ENCODE measurements around the gene CCDC9. TPM values are rescaled to one million over a fixed set of nuclear protein-coding genes. Genes with fewer than 3 reads are reported as not detected.

CCDC9 gene
- total RNA-seq, result 10 to 100 TPM; 42.8 to 58.4 TPM

DNA sequence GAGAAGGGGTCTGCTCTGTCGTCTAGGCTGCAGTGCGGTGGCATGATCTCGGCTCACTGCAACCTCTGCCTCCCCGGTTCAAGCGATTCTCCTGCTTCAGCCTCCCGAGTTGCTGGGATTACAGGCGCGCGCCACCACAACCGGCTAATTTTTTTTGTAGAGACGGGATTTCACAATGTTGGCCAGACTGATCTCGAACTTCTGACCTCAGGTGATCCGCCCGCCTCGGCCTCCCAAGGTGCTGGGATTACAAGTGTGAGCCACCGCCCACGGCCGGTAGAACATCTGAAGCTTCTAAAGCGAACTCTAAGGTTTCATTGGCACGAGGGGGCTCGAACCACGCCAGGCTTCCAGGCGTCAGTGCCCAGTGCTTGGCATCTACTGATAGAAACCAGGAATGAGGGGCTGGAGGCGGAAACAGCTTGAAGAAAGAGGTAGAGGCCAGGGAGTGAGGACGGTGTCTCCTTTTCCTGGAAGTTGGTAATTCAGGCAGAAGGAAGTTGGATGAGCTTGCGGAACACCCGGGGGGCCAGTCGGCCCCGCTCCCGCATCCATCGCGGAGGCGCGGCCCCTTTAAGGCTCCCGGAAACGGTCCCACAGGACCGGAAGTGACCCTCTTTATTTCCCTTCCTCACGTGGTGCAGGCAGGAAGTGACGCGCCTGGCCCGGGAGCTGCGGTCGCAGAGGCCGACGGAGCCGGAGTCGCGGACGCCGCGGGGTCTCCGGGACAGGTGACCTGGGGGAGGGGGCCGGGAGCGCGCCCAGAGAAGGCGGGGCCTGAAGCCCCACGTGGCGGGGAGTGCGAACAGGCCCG is at the start of gene CCDC9:
Gene CCDC9 (plus strand): TSS at position 647 of the 814 bp plus-strand sequence. CDS start 1,876 bp downstream, outside the sequence.
- Mint-ChIP-seq H3K4me3 (peak within 1 kb of the TSS; percentile 97), H3K27me3 (no peaks in the 10 kb centered on the region), H3K27ac (peak within 1 kb of the TSS; percentile 89 to 96), H3K9me3 (no peaks in the 10 kb centered on the region), H3K4me1 (ENCODE audit: low read depth in 2 of 2) (peaks cover 37% of the 10 kb centered on the region in 2 donors), H3K36me3 (peaks cover 16% of the 10 kb centered on the region)
- ATAC-seq (peak; percentile 75 to 77), DNase-seq (ENCODE audit: low spot score) (peak; percentile 96)

GRCh38 chr19:47209319-47210179 is 46.8 kb upstream of the CCDC9 start:
- no peak overlapping the region for H3K27ac Mint-ChIP-seq
- H3K36me3 Mint-ChIP-seq, result peaks cover 30% of the 10 kb centered on the region
- H3K27me3 Mint-ChIP-seq, result no peaks in the 10 kb centered on the region
- H3K9me3 Mint-ChIP-seq, result no peaks in the 10 kb centered on the region
- H3K4me1 Mint-ChIP-seq (ENCODE audit: low read depth in 2 of 2), result peaks cover 6 to 8% of the 10 kb centered on the region in 2 donors
- DNase-seq (ENCODE audit: low spot score), result peak; percentile 44
- no peak overlapping the region for H3K4me3 Mint-ChIP-seq
- ATAC-seq, result no peak

GRCh38 chr19:47210180-47210490 is 46.2 kb upstream of the CCDC9 start:
- peaks cover 24% of the 10 kb centered on the region for H3K36me3 Mint-ChIP-seq
- peak overlapping the region; percentile 88 to 96 for H3K27ac Mint-ChIP-seq
- no peaks in the 10 kb centered on the region for H3K27me3 Mint-ChIP-seq
- no peak for DNase-seq (ENCODE audit: low spot score)
- no peaks in the 10 kb centered on the region for H3K9me3 Mint-ChIP-seq
- ATAC-seq, result no peak
- H3K4me3 Mint-ChIP-seq, result no peak overlapping the region
- H3K4me1 Mint-ChIP-seq (ENCODE audit: low read depth in 2 of 2), result peaks cover 6 to 8% of the 10 kb centered on the region in 2 donors

- H3K4me1 Mint-ChIP-seq (ENCODE audit: low read depth in 2 of 2), result peaks cover 8% of the 10 kb centered on the region in 2 donors
- DNase-seq (ENCODE audit: low spot score) (peak; percentile 78), ATAC-seq (peak; percentile 81 to 82)
- peak overlapping the region; percentile 28 for H3K4me3 Mint-ChIP-seq
- peak overlapping the region; percentile 88 to 96 for H3K27ac Mint-ChIP-seq
- H3K9me3 Mint-ChIP-seq, result no peaks in the 10 kb centered on the region
- H3K36me3 Mint-ChIP-seq, result peaks cover 20% of the 10 kb centered on the region
- H3K27me3 Mint-ChIP-seq, result no peaks in the 10 kb centered on the region
Measured at GRCh38 chr19:47210689-47211316, 45.5 kb upstream of the CCDC9 start.

- peaks cover 4% of the 10 kb centered on the region for H3K36me3 Mint-ChIP-seq
- H3K9me3 Mint-ChIP-seq, result no peaks in the 10 kb centered on the region
- H3K4me3 Mint-ChIP-seq, result no peak overlapping the region
- H3K4me1 Mint-ChIP-seq (ENCODE audit: low read depth in 2 of 2), result peaks cover 5 to 6% of the 10 kb centered on the region in 2 donors
- no peaks in the 10 kb centered on the region for H3K27me3 Mint-ChIP-seq
- no peak overlapping the region for H3K27ac Mint-ChIP-seq
- ATAC-seq (no peak), DNase-seq (ENCODE audit: low spot score) (no peak)
Measured at GRCh38 chr19:47215581-47215980, 40.7 kb upstream of the CCDC9 start.

DNA sequence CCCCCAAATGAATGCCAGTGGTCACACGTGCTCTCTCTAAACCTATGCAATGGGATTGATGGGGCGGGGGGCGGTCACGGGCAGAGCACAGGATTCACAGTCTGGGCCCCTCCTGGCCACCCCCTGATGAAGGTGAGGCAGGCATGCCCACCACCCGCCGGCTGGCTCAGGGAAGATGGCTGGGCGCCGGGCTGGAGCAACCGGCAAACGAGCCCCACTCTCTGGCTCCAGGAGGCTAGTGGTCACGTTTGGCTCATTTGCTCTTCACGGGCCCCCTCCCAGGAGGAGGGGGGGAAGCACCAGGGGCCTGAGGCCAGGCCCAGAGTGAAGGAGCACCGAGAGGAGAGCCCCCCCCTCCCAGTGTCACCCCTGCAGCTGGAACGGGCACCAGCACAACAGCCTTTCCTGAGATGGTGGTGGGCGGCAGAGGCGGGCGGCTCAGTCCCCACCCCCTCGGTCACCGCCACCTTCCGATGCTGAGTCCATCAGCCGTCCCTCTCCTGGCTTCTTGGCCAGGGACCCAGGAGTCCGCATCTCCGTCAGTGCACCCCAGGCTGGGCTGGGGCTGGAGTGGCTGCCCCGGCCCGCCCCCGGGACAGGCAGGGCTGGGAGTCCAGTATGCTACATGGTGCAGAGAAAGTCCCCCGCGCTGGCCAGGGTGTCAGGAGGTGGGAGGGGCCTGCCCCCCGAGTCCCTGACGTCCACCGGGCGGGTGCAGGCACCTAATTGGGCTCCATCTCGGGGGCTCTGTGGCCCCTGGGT is 35.1 kb upstream of the CCDC9 start:
- H3K27me3 Mint-ChIP-seq, result no peaks in the 10 kb centered on the region
- no peaks in the 10 kb centered on the region for H3K36me3 Mint-ChIP-seq
- peaks cover 5 to 6% of the 10 kb centered on the region in 2 donors for H3K4me1 Mint-ChIP-seq (ENCODE audit: low read depth in 2 of 2)
- H3K4me3 Mint-ChIP-seq, result no peak overlapping the region
- no peak for ATAC-seq
- peak; percentile 25 for DNase-seq (ENCODE audit: low spot score)
- no peaks in the 10 kb centered on the region for H3K9me3 Mint-ChIP-seq
- no peak overlapping the region for H3K27ac Mint-ChIP-seq

DNA sequence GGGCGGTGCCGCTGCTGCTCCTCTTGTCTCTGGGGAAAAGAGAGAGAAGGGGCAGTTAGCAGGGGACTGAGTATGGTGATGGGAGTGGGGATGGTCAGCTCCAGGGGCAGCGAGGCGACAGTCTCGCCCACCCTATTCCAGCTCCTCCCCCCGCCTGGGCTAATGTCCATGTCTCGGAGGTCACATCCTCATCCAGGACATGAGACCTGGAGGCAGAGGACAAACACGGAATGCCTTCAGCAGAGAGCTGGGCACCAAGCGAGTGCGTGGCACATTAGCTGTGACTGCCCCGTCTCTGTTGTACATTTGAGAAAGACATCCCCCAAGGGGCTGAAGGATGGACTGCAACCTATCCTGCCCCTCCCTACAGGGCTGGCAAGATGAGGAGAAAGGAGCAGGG is 34.4 kb upstream of the CCDC9 start:
- Mint-ChIP-seq H3K27me3 (no peaks in the 10 kb centered on the region), H3K4me1 (ENCODE audit: low read depth in 2 of 2) (peaks cover 7 to 9% of the 10 kb centered on the region in 2 donors), H3K27ac (no peak overlapping the region), H3K9me3 (no peaks in the 10 kb centered on the region), H3K36me3 (no peaks in the 10 kb centered on the region), H3K4me3 (no peak overlapping the region)
- ATAC-seq (no peak), DNase-seq (ENCODE audit: low spot score) (no peak)

DNA sequence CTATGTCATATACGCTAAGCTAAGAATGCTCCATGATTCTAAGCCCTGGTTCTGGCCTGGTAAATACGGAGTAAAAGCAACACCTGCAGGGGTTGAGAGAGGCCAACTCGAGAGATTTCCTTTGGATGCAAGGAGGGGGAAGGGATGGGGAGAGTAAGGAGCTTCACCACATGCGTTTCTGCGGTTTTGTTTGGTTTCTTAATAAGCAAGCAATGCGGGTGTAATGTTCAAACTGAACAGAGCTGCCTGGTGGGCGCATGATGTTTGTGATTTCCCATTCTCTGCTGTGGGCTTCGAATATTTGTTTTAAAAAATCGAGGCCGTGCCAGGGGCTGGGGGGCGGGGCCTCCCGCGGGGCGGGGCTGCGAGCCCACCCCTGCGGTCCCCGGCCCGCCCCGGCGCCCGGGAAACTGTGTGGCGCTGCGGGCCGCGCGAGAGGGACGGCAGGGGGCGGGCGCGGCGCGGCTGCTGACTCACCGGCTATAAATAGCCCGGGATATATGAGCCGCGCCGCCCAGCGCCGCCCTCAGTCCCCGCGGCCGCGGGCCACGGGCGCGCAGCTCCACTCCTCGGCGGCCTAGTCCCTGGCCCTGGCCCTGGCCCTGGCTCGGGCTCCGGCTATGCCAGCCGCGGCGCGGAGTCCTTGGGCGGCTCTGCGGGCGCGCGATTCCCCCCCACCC is 30.4 kb upstream of the CCDC9 start:
- DNase-seq (ENCODE audit: low spot score), result peak; percentile 94
- Mint-ChIP-seq H3K36me3 (no peaks in the 10 kb centered on the region), H3K27ac (peak overlapping the region; percentile 71 to 78), H3K4me3 (peak overlapping the region; percentile 78), H3K4me1 (ENCODE audit: low read depth in 2 of 2) (peaks cover 10 to 15% of the 10 kb centered on the region in 2 donors), H3K9me3 (no peaks in the 10 kb centered on the region), H3K27me3 (no peaks in the 10 kb centered on the region)
- ATAC-seq, result peak; percentile 84 to 86

DNA sequence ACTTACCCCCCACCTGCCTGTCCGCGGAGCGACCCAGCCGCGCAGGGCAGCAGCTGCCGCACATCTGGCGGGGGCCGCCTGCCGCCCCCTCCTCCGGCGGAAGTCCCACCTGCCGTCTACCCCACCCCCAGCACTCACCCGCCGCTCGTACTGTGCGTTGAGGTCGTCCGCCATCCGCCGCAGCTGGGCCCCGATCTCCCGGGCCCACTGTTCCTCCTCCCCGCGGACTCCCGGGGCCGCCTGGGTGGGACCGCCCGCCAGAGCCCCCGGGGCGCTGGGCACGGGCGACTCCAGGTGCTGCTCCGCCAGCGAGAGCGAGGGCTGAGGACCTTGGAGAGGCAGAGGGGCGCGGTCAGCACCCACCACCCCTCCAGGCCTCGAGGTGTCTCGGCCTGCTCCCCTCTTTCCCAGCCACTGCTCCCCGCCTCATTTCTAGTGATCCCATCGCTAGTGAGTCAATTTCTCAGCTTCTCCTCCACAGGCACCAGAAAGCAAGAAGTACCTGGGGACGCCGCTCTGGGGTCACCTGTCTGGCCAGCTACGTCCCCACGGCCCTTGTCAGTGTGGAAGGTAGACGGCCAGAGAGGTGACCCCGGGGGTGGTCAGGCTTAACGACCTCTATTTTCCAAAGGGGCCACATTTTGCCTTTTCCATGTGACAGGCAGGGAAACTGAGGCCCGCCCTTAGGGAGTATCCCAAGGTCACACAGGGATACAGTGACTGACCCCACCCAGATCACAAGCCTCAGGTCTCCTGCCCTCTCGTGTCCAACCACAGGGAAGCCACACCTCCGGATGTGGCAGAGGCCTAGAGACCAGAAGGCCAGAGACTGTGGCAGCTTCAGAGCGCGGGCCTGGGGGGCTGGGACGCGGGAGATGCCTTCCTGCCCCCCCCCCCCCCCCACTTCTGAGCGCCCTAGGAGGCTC is 29.6 kb upstream of the CCDC9 start:
- H3K9me3 Mint-ChIP-seq, result no peaks in the 10 kb centered on the region
- ATAC-seq (peak; percentile 48 to 52), DNase-seq (ENCODE audit: low spot score) (peak; percentile 93)
- peaks cover 14 to 20% of the 10 kb centered on the region in 2 donors for H3K4me1 Mint-ChIP-seq (ENCODE audit: low read depth in 2 of 2)
- H3K4me3 Mint-ChIP-seq, result peak overlapping the region; percentile 78
- no peaks in the 10 kb centered on the region for H3K27me3 Mint-ChIP-seq
- H3K27ac Mint-ChIP-seq, result peak overlapping the region in 1 of 2 donors; percentile 90
- no peaks in the 10 kb centered on the region for H3K36me3 Mint-ChIP-seq

- DNase-seq (ENCODE audit: low spot score) (peak; percentile 92), ATAC-seq (peak; percentile 12 to 37)
- peak overlapping the region in 1 of 2 donors; percentile 90 for H3K27ac Mint-ChIP-seq
- no peaks in the 10 kb centered on the region for H3K36me3 Mint-ChIP-seq
- H3K9me3 Mint-ChIP-seq, result no peaks in the 10 kb centered on the region
- H3K4me3 Mint-ChIP-seq, result peak overlapping the region; percentile 78
- no peaks in the 10 kb centered on the region for H3K27me3 Mint-ChIP-seq
- peaks cover 20 to 29% of the 10 kb centered on the region in 2 donors for H3K4me1 Mint-ChIP-seq (ENCODE audit: low read depth in 2 of 2)
Measured at GRCh38 chr19:47227352-47228167, 28.8 kb upstream of the CCDC9 start.

GRCh38 chr19:47228168-47228936 is 28.0 kb upstream of the CCDC9 start:
- Mint-ChIP-seq H3K9me3 (no peaks in the 10 kb centered on the region), H3K4me3 (peak overlapping the region; percentile 78)

More at GRCh38 chr19:47228168-47228936, 28.0 kb upstream of the CCDC9 start:
- ATAC-seq (peak in 1 of 2 donors; percentile 0), DNase-seq (ENCODE audit: low spot score) (peak; percentile 68)
- Mint-ChIP-seq H3K27me3 (no peaks in the 10 kb centered on the region), H3K36me3 (no peaks in the 10 kb centered on the region), H3K4me1 (ENCODE audit: low read depth in 2 of 2) (peaks cover 24 to 34% of the 10 kb centered on the region in 2 donors), H3K27ac (no peak overlapping the region)

Measured in natural killer cell treated with Interleukin-12 subunit alpha and Interleukin-12 subunit beta and Interleukin-15 and Interleukin-18, amount 100 ng/mL, for 72 hours (primary cell).